H1 (cell line): ENCODE results near the gene TOP2A. TPM values are rescaled to one million over a fixed set of nuclear protein-coding genes. Genes with fewer than 3 reads are reported as not detected.

Experiments used
- NRF1 ChIP-seq: IDR thresholded peaks from 2 replicates; pipeline ENCODE4 v1.6.1; 2011; ENCODE audit warnings: mild to moderate bottlenecking, low read depth, low read length, improper control_type of control experiment
- YY1 ChIP-seq: IDR thresholded peaks from 2 replicates; pipeline ENCODE4 v1.6.1; 2011; ENCODE audit warnings: low read depth, mild to moderate bottlenecking, low read length
- polyA plus RNA-seq, 7 experiments: library from polyadenylated mRNA; depleted of rRNA in 3 of 7; stranded (reverse) in 5 of 7; unstranded in 2 of 7; fragments of >200 nt in 5 of 7; fragments of 200-250 nt in 2 of 7; gene quantifications; 1 replicate in 5 of 7; 2 replicates in 1 of 7; 4 replicates in 1 of 7; pipeline versions ENCODE4 v1.2.1 to v1.2.3, GENCODE V29; 2011 to 2013; ENCODE audit warnings: missing spikeins in 2 of 7, mixed read lengths in 2 of 7
- total RNA-seq: library from RNA; stranded (reverse); fragmentation: NEBNext Ultra II Directional; extraction: Animal tissue kit (Norgen Biotek cat#: 25700); gene quantifications from 2 replicates; pipeline ENCODE4 v1.2.1, GENCODE V29; 2021

Gene TOP2A
- total and polyA plus RNA-seq, 2 of the 8 experiments (the other 6 are each of a cell fraction or from before 2014, with no cell fraction given) = 83.1 to 291 TPM

- TF ChIP-seq NRF1 = no peak
- no peak for TF ChIP-seq YY1
Measured at GRCh38 chr17:40460604-40460967, 42.9 kb upstream of the TOP2A start (continued).
